Cardiac muscle cell (in vitro differentiated cells and primary cell): Measurements from ENCODE around the gene TMEM259. TPM values are rescaled to one million over a fixed set of nuclear protein-coding genes. Genes with fewer than 3 reads are reported as not detected.

ENCODE experiments used
- DNase-seq, 2 donors: peaks; one replicate each; pipeline versions ENCODE4 v3.0.0 to v3.0.0-alpha.2; 2010 to 2017; ENCODE audit warnings: low read depth in 1 of 2, low spot score in 1 of 2
- H3K27ac ChIP-seq: fragments of 200-600 bp; sonication (generic); 2 replicates; pipeline ENCODE4 v1.5.1; 2016
- H3K27me3 ChIP-seq: fragments of 200-600 bp; sonication (generic); 2 replicates; pipeline ENCODE4 v1.6.0; 2016; ENCODE audit warnings: control low read depth
- H3K36me3 ChIP-seq: fragments of 200-600 bp; sonication (generic); 2 replicates; pipeline ENCODE4 v1.5.1; 2016; ENCODE audit warnings: control low read depth
- H3K4me1 ChIP-seq: fragments of 200-600 bp; sonication (generic); 2 replicates; pipeline ENCODE4 v1.8.1; 2017; ENCODE audit warnings: low read depth, mild to moderate bottlenecking, mixed run types
- H3K4me3 ChIP-seq: fragments of 200-600 bp; sonication (generic); 2 replicates; pipeline ENCODE4 v1.5.1; 2016; ENCODE audit warnings: mild to moderate bottlenecking
- H3K9me3 ChIP-seq: fragments of 200-600 bp; sonication (generic); 2 replicates; pipeline ENCODE4 v1.5.1; 2017; ENCODE audit warnings: low read depth, mild to moderate bottlenecking, control low read depth
- polyA plus RNA-seq: library from polyadenylated mRNA; unstranded; fragments of >200 nt; fragmentation: Nextera tagmentation; extraction: Ambion mirVana; gene quantifications from 2 replicates; pipeline ENCODE4 v1.2.1, GENCODE V29; 2016
- total RNA-seq: library from RNA; depleted of rRNA; stranded (reverse); fragments of >200 nt; gene quantifications from 2 replicates; pipeline ENCODE4 v1.2.3, GENCODE V29; 2016
- TF ChIP-seq, protein P1 (sequence below): IDR thresholded peaks from 2 replicates; pipeline ENCODE4 v1.5.1; 2012; ENCODE audit warnings: low read depth, mild to moderate bottlenecking, low read length

TMEM259 gene
- total and polyA plus RNA-seq, 2 experiments from 2014 or later = 370 to 403 TPM

GRCh38 chr19:1057176-1057855, 36.4 kb upstream of the TMEM259 start:
- Histone ChIP-seq H3K27me3 (no peaks in the 10 kb centered on the region), H3K4me3 (no peak overlapping the region), H3K9me3 (peaks cover 3% of the 10 kb centered on the region), H3K27ac (no peak overlapping the region), H3K36me3 (peaks cover 3% of the 10 kb centered on the region), H3K4me1 (no peaks in the 10 kb centered on the region)
- peak; percentile 74 to 77 for DNase-seq
- TF ChIP-seq, protein P1, sequence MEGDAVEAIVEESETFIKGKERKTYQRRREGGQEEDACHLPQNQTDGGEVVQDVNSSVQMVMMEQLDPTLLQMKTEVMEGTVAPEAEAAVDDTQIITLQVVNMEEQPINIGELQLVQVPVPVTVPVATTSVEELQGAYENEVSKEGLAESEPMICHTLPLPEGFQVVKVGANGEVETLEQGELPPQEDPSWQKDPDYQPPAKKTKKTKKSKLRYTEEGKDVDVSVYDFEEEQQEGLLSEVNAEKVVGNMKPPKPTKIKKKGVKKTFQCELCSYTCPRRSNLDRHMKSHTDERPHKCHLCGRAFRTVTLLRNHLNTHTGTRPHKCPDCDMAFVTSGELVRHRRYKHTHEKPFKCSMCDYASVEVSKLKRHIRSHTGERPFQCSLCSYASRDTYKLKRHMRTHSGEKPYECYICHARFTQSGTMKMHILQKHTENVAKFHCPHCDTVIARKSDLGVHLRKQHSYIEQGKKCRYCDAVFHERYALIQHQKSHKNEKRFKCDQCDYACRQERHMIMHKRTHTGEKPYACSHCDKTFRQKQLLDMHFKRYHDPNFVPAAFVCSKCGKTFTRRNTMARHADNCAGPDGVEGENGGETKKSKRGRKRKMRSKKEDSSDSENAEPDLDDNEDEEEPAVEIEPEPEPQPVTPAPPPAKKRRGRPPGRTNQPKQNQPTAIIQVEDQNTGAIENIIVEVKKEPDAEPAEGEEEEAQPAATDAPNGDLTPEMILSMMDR = no peak

DNA sequence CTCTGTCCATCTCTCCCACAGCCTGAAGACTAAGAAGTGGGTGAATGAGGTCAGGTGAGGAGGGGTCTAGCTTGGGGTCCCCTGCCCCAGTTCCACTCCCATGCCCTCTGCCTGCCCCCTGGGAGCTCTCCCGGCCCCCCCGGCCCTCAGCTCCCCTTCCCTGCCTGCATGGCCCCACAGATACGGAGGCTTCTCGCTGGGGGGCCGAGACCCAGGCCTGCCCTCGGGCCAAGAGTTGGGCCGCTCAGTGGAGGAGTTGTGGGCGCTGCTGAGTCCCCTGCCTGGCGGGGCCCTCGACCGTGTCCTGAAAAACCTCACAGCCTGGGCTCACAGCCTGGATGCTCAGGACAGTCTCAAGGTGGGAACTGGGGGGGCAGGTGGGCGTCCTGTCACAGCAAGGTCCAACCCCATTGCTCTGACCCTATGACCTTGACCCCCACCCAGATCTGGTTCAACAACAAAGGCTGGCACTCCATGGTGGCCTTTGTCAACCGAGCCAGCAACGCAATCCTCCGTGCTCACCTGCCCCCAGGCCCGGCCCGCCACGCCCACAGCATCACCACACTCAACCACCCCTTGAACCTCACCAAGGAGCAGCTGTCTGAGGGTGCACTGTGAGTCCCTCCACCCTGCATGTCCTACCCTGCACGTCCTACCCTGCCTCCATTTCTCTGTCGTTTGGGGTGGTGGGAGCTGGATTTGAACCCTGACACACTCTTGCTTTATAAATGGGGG, 35.1 kb upstream of the TMEM259 start:
- Histone ChIP-seq H3K4me1 (no peaks in the 10 kb centered on the region), H3K9me3 (peaks cover 3% of the 10 kb centered on the region), H3K27me3 (no peaks in the 10 kb centered on the region), H3K36me3 (peaks cover 3% of the 10 kb centered on the region), H3K27ac (no peak overlapping the region), H3K4me3 (no peak overlapping the region)
- DNase-seq = no peak
- TF ChIP-seq, protein P1 = no peak

- TF ChIP-seq, protein P1 = no peak
- DNase-seq = no peak
- no peaks in the 10 kb centered on the region for H3K4me1 ChIP-seq
- H3K9me3 ChIP-seq = peaks cover 3% of the 10 kb centered on the region
- H3K4me3 ChIP-seq = no peak overlapping the region
- no peaks in the 10 kb centered on the region for H3K27me3 ChIP-seq
- no peak overlapping the region for H3K27ac ChIP-seq
- H3K36me3 ChIP-seq = peaks cover 3% of the 10 kb centered on the region
Measured at GRCh38 chr19:1055028-1055425, 34.1 kb upstream of the TMEM259 start.

GRCh38 chr19:1054102-1055027, 33.4 kb upstream of the TMEM259 start:
- Histone ChIP-seq H3K4me1 (no peaks in the 10 kb centered on the region), H3K36me3 (peaks cover 3% of the 10 kb centered on the region), H3K27ac (no peak overlapping the region), H3K9me3 (peaks cover 3% of the 10 kb centered on the region), H3K4me3 (no peak overlapping the region), H3K27me3 (no peaks in the 10 kb centered on the region)
- DNase-seq = no peak
- TF ChIP-seq, protein P1 = no peak
